ENCODE measurements around the gene FSTL5. TPM values are rescaled to one million over a fixed set of nuclear protein-coding genes. Genes with fewer than 3 reads are reported as not detected.

Gene FSTL5
- total RNA-seq, 2 experiments from 2014 or later = not detected

GRCh38 chr4:161900110-161900509, 263.7 kb downstream of the FSTL5 start:
- Mint-ChIP-seq H3K4me1 (ENCODE audit: low read depth) (no peaks in the 10 kb centered on the region), H3K9me3 (peaks cover 6% of the 10 kb centered on the region), H3K4me3 (no peak overlapping the region), H3K27me3 (no peaks in the 10 kb centered on the region), H3K36me3 (ENCODE audit: low read depth) (no peaks in the 10 kb centered on the region), H3K27ac (no peak overlapping the region)
- POLR2A ChIA-PET = no interaction called here
- ATAC-seq = no peak
- intact Hi-C loops (cut with micrococcal nuclease) = no loop called here
- DNase-seq = no peak
- no peak for TF ChIP-seq CTCF (IDR thresholded peaks at IDR 0.05)
- CTCF ChIA-PET = no interaction called here

GRCh38 chr4:161894493-161895167, 269.2 kb downstream of the FSTL5 start:
- intact Hi-C loops (cut with micrococcal nuclease) = no loop called here
- POLR2A ChIA-PET = no interaction called here

GRCh38 chr4:161894014-161894413, 269.8 kb downstream of the FSTL5 start:
- H3K27ac Mint-ChIP-seq = no peak overlapping the region
- intact Hi-C loops (cut with micrococcal nuclease) = no loop called here
- H3K27me3 Mint-ChIP-seq = no peaks in the 10 kb centered on the region
- ATAC-seq (no peak), DNase-seq (no peak)
- no peaks in the 10 kb centered on the region for H3K36me3 Mint-ChIP-seq (ENCODE audit: low read depth)
- no peak for TF ChIP-seq CTCF (IDR thresholded peaks at IDR 0.05)
- peaks cover 4% of the 10 kb centered on the region for H3K9me3 Mint-ChIP-seq
- ChIA-PET CTCF (no interaction called here), POLR2A (no interaction called here)
- H3K4me1 Mint-ChIP-seq (ENCODE audit: low read depth) = no peaks in the 10 kb centered on the region
- no peak overlapping the region for H3K4me3 Mint-ChIP-seq

More at GRCh38 chr4:161894493-161895167, 269.2 kb downstream of the FSTL5 start:
- H3K4me3 Mint-ChIP-seq = no peak overlapping the region
- TF ChIP-seq CTCF (IDR thresholded peaks at IDR 0.05) = no peak
- peaks cover 4% of the 10 kb centered on the region for H3K9me3 Mint-ChIP-seq
- CTCF ChIA-PET = no interaction called here
- no peak overlapping the region for H3K27ac Mint-ChIP-seq
- no peaks in the 10 kb centered on the region for H3K36me3 Mint-ChIP-seq (ENCODE audit: low read depth)
- ATAC-seq (no peak), DNase-seq (no peak)
- no peaks in the 10 kb centered on the region for H3K4me1 Mint-ChIP-seq (ENCODE audit: low read depth)
- no peaks in the 10 kb centered on the region for H3K27me3 Mint-ChIP-seq

GRCh38 chr4:161893566-161893965, 270.2 kb downstream of the FSTL5 start:
- CTCF ChIA-PET = no interaction called here
- POLR2A ChIA-PET = no interaction called here
- no peak overlapping the region for H3K4me3 Mint-ChIP-seq

GRCh38 chr4:161892951-161893350, 270.8 kb downstream of the FSTL5 start:
- H3K36me3 Mint-ChIP-seq (ENCODE audit: low read depth) = no peaks in the 10 kb centered on the region
- no peak for TF ChIP-seq CTCF (IDR thresholded peaks at IDR 0.05)
- no peaks in the 10 kb centered on the region for H3K27me3 Mint-ChIP-seq
- DNase-seq = no peak
- ChIA-PET POLR2A (no interaction called here), CTCF (no interaction called here)
- no peak overlapping the region for H3K27ac Mint-ChIP-seq
- intact Hi-C loops (cut with micrococcal nuclease) = no loop called here
- no peak for ATAC-seq
- H3K4me1 Mint-ChIP-seq (ENCODE audit: low read depth) = no peaks in the 10 kb centered on the region
- H3K9me3 Mint-ChIP-seq = peaks cover 1% of the 10 kb centered on the region
- no peak overlapping the region for H3K4me3 Mint-ChIP-seq

More at GRCh38 chr4:161893566-161893965, 270.2 kb downstream of the FSTL5 start:
- intact Hi-C loops (cut with micrococcal nuclease) = no loop called here
- Mint-ChIP-seq H3K4me1 (ENCODE audit: low read depth) (no peaks in the 10 kb centered on the region), H3K36me3 (ENCODE audit: low read depth) (no peaks in the 10 kb centered on the region), H3K27me3 (no peaks in the 10 kb centered on the region), H3K9me3 (peaks cover 1% of the 10 kb centered on the region), H3K27ac (no peak overlapping the region)
- TF ChIP-seq CTCF (IDR thresholded peaks at IDR 0.05) = no peak
- no peak for ATAC-seq
- no peak for DNase-seq

Data from activated CD8-positive, alpha-beta T cell treated with anti-CD3 and anti-CD28 coated beads for 36 hours (primary cell).